ENCODE measurements around the gene HSD17B3.
A peak's percentile ranks its signal among the peaks of the same experiment; 100 is the strongest.

Gene HSD17B3

GRCh38 chr9:96217754-96218693 is 84.0 kb downstream of the HSD17B3 start:
- Histone ChIP-seq H3K4me2 (ENCODE audit: low read length) (peak overlapping the region; percentile 74), H3K4me1 (ENCODE audit: insufficient read depth, low read length, severe bottlenecking) (peaks cover 6% of the 10 kb centered on the region), H3K79me2 (ENCODE audit: insufficient read depth, low read length) (no peaks in the 10 kb centered on the region), H3K9ac (ENCODE audit: low read length) (peak overlapping the region; percentile 29; the same call in 1 of the 2 replicates), H3K9me2 (ENCODE audit: low read depth, low read length) (no peaks in the 10 kb centered on the region), H3K27ac (ENCODE audit: low read depth, low read length, poor library complexity, severe bottlenecking) (no peak overlapping the region), H3K9me3 (ENCODE audit: low read length) (no peaks in the 10 kb centered on the region), H4K20me1 (ENCODE audit: insufficient read depth, low read length) (no peaks in the 10 kb centered on the region), H3K36me3 (ENCODE audit: insufficient read depth, low read length) (no peaks in the 10 kb centered on the region), H2AFZ (ENCODE audit: low read length) (peak overlapping the region; percentile 52; the same call in 1 of the 2 replicates), H3K4me3 (ENCODE audit: low read depth, low read length, poor library complexity, severe bottlenecking) (peak overlapping the region; percentile 55), H3K27me3 (ENCODE audit: insufficient read depth, low read length) (no peaks in the 10 kb centered on the region; the same call in 1 of the 2 replicates), H3F3A (ENCODE audit: insufficient read depth, low read length) (no peaks in the 10 kb centered on the region)
- TF ChIP-seq CTCF (IDR thresholded peaks at IDR 0.05; ENCODE audit: low read length) (peak; percentile 94), EZH2 (IDR thresholded peaks at IDR 0.05; ENCODE audit: borderline replicate concordance, low read length) (no peak)

GRCh38 chr9:96217294-96217707 is 84.7 kb downstream of the HSD17B3 start:
- Histone ChIP-seq H3K4me2 (ENCODE audit: low read length) (no peak overlapping the region), H3K27ac (ENCODE audit: low read depth, low read length, poor library complexity, severe bottlenecking) (no peak overlapping the region), H3K79me2 (ENCODE audit: insufficient read depth, low read length) (no peaks in the 10 kb centered on the region)

GRCh38 chr9:96216583-96216982 is 85.4 kb downstream of the HSD17B3 start:
- Histone ChIP-seq H3K9me2 (ENCODE audit: low read depth, low read length) (no peaks in the 10 kb centered on the region), H3K27ac (ENCODE audit: low read depth, low read length, poor library complexity, severe bottlenecking) (no peak overlapping the region), H3K36me3 (ENCODE audit: insufficient read depth, low read length) (no peaks in the 10 kb centered on the region), H3F3A (ENCODE audit: insufficient read depth, low read length) (no peaks in the 10 kb centered on the region), H3K4me3 (ENCODE audit: low read depth, low read length, poor library complexity, severe bottlenecking) (no peak overlapping the region), H3K4me2 (ENCODE audit: low read length) (no peak overlapping the region), H4K20me1 (ENCODE audit: insufficient read depth, low read length) (no peaks in the 10 kb centered on the region), H2AFZ (ENCODE audit: low read length) (no peak overlapping the region), H3K79me2 (ENCODE audit: insufficient read depth, low read length) (no peaks in the 10 kb centered on the region), H3K9ac (ENCODE audit: low read length) (no peak overlapping the region), H3K4me1 (ENCODE audit: insufficient read depth, low read length, severe bottlenecking) (peaks cover 6% of the 10 kb centered on the region), H3K27me3 (ENCODE audit: insufficient read depth, low read length) (no peaks in the 10 kb centered on the region; the same call in 1 of the 2 replicates), H3K9me3 (ENCODE audit: low read length) (no peaks in the 10 kb centered on the region)
- TF ChIP-seq CTCF (IDR thresholded peaks at IDR 0.05; ENCODE audit: low read length) (no peak), EZH2 (IDR thresholded peaks at IDR 0.05; ENCODE audit: borderline replicate concordance, low read length) (no peak)

More at GRCh38 chr9:96217294-96217707, 84.7 kb downstream of the HSD17B3 start:
- Histone ChIP-seq H3K4me1 (ENCODE audit: insufficient read depth, low read length, severe bottlenecking) (peaks cover 6% of the 10 kb centered on the region), H3K36me3 (ENCODE audit: insufficient read depth, low read length) (no peaks in the 10 kb centered on the region), H4K20me1 (ENCODE audit: insufficient read depth, low read length) (no peaks in the 10 kb centered on the region), H3F3A (ENCODE audit: insufficient read depth, low read length) (no peaks in the 10 kb centered on the region), H3K4me3 (ENCODE audit: low read depth, low read length, poor library complexity, severe bottlenecking) (no peak overlapping the region), H2AFZ (ENCODE audit: low read length) (no peak overlapping the region), H3K9me2 (ENCODE audit: low read depth, low read length) (no peaks in the 10 kb centered on the region), H3K27me3 (ENCODE audit: insufficient read depth, low read length) (no peaks in the 10 kb centered on the region; the same call in 1 of the 2 replicates), H3K9me3 (ENCODE audit: low read length) (no peaks in the 10 kb centered on the region), H3K9ac (ENCODE audit: low read length) (no peak overlapping the region)
- no peak for TF ChIP-seq CTCF (IDR thresholded peaks at IDR 0.05; ENCODE audit: low read length)
- TF ChIP-seq EZH2 (IDR thresholded peaks at IDR 0.05; ENCODE audit: borderline replicate concordance, low read length): no peak
